HG03439 (cell line): ENCODE results near the gene CCDC141.

Experiments used
- ATAC-seq: cut with Tn5 transposase; IDR thresholded peaks from one replicate; pipeline ENCODE4 v1.9.1; 2021; ENCODE audit warnings: mild to moderate bottlenecking, moderate library complexity; ENCODE audit not compliant: unreplicated experiment

The CCDC141 gene

DNA sequence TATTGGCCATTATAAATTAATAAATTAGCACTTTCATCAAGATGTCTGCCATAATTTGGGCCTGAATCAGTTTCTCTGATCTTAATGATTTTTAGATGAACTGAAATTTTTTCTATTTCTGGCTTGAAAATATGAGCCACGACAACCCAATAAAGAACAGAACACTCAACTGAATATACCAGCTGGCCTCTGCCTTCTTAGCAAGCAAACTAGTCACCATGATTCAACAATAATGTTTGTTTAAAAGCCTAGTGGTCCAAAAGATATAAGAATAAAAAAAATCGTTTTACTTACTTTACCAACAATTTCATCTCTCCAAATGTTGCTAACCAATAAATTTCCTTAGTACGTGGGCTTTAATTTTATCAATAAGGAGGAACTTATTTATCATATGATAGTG is 176.0 kb downstream of the CCDC141 start:
- no peak for ATAC-seq

DNA sequence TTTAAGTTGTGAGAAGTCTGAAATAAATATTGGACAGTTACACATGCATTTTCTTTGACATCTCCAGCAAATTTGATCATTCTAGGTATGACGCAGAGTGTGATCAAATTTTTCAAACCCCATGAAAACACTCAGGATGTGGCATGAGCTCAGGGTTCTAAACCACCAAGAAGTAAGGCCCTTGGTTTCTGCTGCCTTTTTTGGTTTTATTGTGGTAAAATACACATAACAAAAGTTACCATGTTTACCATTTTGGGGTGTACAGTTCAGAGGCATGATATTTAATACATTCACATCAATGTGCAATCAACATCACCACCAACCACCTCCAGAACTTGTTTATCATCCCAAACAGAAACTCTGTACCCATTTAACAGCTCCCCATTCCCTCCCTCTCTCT is 178.4 kb downstream of the CCDC141 start:
- no peak for ATAC-seq

DNA sequence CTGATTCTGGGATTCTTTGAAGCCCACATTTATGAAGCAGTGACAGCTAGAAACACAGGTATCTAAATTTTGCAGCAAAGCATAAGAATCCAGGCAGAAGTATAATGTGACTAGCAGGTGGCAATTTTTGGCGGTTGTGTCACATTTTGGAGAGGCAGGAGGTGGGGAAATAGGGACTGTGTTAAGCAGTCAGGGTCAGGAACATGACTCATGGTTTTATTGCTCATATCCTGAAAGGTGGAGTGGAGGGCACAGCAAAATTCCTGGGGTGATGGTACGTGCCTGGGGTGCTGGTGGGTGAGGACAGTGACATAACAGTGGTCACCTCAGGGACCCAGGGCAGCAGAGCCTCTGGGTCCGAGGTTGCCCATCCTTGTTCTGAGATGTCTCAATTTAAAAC is 179.2 kb downstream of the CCDC141 start:
- no peak for ATAC-seq

GRCh38 chr2:178865999-178866398 is 183.9 kb downstream of the CCDC141 start:
- no peak for ATAC-seq

DNA sequence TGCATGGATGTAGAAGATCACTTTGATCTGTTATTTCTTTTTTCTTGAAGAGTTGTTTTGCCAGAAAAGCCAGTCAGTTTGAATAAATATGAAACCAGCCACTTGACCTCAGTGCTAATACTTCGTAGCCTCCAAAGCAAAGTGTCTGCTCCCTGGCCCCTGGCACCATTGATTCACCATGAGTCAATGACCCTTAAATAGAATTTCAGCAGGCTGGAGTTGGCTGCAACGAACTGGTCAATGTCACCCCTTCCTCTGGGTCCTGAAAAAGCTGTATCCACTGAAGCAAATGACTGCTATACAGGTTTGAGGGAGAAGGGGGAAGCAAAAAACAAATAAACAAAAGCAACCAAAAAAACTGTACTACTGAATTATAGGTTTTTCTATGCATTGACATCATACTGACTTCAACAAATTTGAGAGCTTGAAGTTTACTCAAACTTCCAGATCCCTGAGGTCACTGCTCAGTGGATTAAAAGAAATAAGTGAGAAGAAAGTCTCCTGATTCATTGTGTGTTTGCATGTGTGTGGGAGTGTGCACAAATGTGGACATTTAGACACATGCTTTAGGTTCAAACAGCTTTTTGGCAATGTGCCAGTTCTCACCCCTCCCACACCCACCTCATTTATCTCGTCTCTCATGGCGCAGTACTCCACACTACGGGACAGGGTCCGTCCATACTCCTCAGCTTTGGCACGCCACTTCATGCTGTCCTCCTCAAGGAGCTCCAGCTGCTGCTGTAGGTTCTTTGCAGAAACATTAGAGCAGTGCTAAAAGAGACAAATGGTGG is 184.6 kb downstream of the CCDC141 start:
- ATAC-seq = no peak

- ATAC-seq = no peak
Measured at GRCh38 chr2:178863856-178864620, 185.9 kb downstream of the CCDC141 start.

- no peak for ATAC-seq
Measured at GRCh38 chr2:178863130-178863855, 186.6 kb downstream of the CCDC141 start.

- no peak for ATAC-seq
Measured at GRCh38 chr2:178860551-178860950, 189.4 kb downstream of the CCDC141 start.

DNA sequence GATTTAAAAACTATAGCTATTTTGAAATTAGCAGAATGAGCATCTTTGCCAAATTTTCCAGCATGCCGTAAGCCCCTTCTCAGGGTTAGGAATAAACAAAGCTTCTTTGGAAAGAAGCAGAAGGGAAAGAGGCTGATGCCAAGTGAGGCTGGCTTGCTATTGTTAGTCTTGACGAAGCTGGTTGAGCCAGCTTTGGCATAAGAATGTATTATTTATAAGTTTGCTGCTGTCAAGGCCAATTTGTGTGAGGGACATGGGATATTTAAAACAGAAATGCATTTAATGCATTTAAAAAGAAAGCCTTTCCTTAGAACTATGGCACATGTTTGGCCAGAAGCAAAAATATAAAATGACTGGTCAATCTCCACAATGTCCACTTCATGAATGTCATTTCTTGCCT is 190.2 kb downstream of the CCDC141 start:
- no peak for ATAC-seq

DNA sequence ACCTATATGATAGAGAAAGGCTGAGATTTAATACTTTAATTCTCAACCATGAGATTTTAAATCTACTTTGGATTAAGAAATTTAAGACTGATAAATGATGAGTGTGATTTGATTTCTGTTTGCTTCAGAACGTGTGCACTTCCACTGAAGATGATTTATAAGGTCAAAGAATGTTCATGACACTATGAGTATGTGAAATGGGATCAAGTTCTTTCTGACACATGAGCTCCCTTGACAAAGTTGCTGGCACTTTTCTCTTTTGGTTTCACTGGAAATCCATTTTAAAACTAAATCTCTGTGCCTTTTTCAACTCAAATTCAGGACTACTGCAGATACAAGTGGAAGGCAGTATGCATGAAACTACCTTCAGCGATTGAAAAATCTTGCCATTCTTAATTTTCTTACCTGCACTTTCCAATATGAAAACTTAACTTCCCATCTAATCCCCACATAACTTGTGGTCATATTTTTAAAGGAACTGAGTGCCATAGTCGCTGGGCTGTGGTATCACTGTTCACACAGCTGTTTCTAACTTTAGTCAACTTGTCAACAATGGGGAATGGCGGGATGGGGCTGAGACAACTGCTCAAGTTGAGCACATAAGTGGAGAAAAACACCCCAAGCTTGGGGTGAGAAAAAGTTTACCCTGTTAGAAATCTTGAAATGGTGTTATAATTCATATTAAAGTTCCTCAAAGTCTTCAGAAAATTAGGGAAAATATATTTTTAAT is 190.9 kb downstream of the CCDC141 start:
- no peak for ATAC-seq

GRCh38 chr2:178855151-178855550 is 194.8 kb downstream of the CCDC141 start:
- ATAC-seq = no peak

GRCh38 chr2:178848335-178848734 is 201.6 kb downstream of the CCDC141 start:
- no peak for ATAC-seq

- ATAC-seq = no peak
Measured at GRCh38 chr2:178846458-178846802, 203.5 kb downstream of the CCDC141 start.

GRCh38 chr2:178845566-178846457 is 204.1 kb downstream of the CCDC141 start:
- no peak for ATAC-seq

GRCh38 chr2:178844701-178845100 is 205.2 kb downstream of the CCDC141 start:
- ATAC-seq = no peak

- no peak for ATAC-seq
Measured at GRCh38 chr2:178844269-178844668, 205.7 kb downstream of the CCDC141 start.

DNA sequence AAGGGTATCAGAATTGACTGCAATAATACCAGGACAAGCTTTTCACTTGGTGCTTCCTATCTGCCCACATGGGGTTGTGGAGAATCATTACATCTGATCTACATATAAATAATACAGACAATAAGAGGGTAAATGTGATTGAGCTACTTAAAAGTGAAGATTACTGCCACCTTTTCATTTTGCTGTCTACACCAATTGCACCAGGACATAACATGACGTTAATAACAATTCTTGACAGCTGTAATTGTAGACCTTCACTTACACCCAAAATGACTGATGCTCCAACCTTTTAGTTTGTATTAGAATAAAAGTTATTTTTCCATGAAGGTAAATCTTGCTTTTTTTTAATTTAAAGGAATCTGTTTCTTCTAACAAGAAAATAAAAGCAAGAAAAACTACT is 206.2 kb downstream of the CCDC141 start:
- ATAC-seq = no peak

- ATAC-seq = no peak
Measured at GRCh38 chr2:178836807-178837206, 213.1 kb downstream of the CCDC141 start.

DNA sequence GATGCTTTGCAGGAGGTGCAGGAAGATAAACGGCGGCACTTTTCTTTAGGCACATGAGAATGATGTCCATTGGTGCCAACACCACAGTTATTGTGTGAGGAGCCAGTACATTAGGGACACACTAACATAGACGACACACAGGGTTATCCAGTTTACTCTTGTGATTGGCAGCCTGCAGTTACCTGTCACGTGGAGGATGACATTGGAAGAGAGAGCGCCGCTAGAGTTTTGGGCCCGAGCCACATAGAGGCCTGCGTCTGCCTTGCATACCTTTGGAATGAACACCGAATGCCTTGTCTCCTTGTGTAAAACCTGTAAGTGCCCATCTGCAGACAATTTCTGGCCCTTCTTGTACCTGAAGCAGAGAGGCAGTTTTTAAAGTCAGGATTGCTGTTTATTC is 215.9 kb downstream of the CCDC141 start:
- no peak for ATAC-seq

DNA sequence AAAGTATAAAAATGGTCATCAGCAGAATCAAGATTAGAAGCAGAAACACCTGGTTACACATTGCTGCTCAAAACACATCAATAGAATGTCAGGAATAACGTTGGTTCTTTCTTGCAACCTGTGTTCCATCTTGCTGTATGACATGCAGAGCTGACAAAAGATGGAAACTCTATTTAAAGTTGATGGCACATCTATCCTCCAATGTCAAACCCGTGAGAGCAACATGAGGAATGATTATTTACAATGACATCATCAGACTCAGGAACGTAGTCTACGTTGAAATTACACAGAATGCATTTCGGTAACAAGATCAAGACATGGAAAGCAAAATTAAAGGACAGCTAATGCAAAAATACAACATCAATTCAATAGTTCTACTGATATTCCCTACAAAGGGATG is 216.6 kb downstream of the CCDC141 start:
- ATAC-seq = no peak
